Loucy (cell line): ENCODE results near the gene FAM9B.

Experiments used
- EZH2phosphoT487 ChIP-seq: fragments of 200-600 bp; IDR thresholded peaks from 2 replicates; pipeline ENCODE4 v1.6.1; 2018; ENCODE audit warnings: antibody characterized with exemption, mild to moderate bottlenecking, moderate library complexity, borderline replicate concordance
- TF ChIP-seq, protein P1 (sequence below): fragments of 200-600 bp; sonication (generic); conservative IDR thresholded peaks from 2 replicates; pipeline ENCODE4 v1.5.1; 2014; ENCODE audit warnings: mild to moderate bottlenecking, antibody characterized with exemption, low read length

- TF ChIP-seq, protein P1, sequence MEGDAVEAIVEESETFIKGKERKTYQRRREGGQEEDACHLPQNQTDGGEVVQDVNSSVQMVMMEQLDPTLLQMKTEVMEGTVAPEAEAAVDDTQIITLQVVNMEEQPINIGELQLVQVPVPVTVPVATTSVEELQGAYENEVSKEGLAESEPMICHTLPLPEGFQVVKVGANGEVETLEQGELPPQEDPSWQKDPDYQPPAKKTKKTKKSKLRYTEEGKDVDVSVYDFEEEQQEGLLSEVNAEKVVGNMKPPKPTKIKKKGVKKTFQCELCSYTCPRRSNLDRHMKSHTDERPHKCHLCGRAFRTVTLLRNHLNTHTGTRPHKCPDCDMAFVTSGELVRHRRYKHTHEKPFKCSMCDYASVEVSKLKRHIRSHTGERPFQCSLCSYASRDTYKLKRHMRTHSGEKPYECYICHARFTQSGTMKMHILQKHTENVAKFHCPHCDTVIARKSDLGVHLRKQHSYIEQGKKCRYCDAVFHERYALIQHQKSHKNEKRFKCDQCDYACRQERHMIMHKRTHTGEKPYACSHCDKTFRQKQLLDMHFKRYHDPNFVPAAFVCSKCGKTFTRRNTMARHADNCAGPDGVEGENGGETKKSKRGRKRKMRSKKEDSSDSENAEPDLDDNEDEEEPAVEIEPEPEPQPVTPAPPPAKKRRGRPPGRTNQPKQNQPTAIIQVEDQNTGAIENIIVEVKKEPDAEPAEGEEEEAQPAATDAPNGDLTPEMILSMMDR, result no peak
- no peak for TF ChIP-seq EZH2phosphoT487
These were observed 47.3 kb upstream of the FAM9B start for GRCh38 chrX:9081271-9081670.
